Spleen (tissue), 7 donors: ENCODE measurements around the gene DFFA.

Experiments
- POLR2A ChIP-seq, 3 donors: fragments of 450-650 bp; IDR thresholded peaks; one replicate each; pipeline ENCODE4 v1.5.1; 2017; ENCODE audit warnings: antibody characterized with exemption in 3 of 3, mild to moderate bottlenecking in 1 of 3
- POLR2AphosphoS5 ChIP-seq, 3 donors: sonication (generic); formaldehyde crosslinking; IDR thresholded peaks; one replicate each; pipeline ENCODE4 v1.5.1; 2017; ENCODE audit warnings: antibody characterized with exemption in 3 of 3
- TF ChIP-seq, protein P1 (sequence below), 11 experiments: fragments of 200-600 bp in 7 of 11; fragments of 450-650 bp in 4 of 11; sonication (generic) in 4 of 11; IDR thresholded peaks in 8 of 11; conservative IDR thresholded peaks in 3 of 11; 1 replicate in 7 of 11; 2 replicates in 4 of 11; pipeline versions ENCODE4 v1.4.0 to v1.8.0; 2016 to 2021; ENCODE audit warnings: antibody characterized with exemption in 11 of 11, inconsistent platforms in 4 of 11, mild to moderate bottlenecking in 1 of 11
- donor health status: DM: no; HTN: no; CAD: no; lungs with moderate emphysema.
- donor health status: DM: no; HTN: no; CAD: no.
- donor health status: DM: no; HTN: no; CAD: no.

DNA sequence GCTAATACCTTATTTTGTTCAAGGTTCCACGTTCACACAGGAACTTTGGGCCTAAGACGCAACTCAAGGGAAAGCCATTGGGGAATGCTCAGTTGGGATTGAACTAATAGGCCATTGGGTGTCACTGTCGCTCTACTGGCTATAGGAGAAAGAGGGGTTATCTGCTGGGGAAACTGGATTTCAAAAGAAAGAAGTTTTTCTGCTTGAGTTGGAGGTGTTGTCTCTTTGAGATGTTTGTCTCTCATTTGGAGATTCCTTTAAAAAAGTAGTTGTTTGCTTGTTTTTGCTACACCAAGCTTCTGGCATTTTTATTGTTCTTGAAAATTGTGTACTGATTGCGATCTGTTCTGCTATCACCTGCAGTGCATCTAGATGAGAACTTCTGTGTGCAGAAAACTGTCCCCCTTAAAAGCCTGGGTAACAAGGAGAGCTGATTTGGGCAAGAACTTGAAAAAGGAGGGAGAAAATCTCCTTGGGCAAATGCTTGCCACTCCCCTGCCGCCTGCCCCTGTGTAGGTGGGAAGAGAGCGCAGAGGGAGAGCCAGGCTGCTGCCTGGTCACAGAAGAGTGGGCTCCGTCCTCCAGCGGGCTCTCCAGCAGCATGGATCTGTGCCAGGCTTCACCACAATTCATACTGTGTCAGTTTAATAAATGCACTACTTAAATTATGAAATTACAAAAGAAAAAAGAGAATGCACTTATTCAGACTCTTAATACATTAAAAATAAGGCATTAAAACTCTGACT is 42.3 kb upstream of the DFFA start:
- TF ChIP-seq, protein P1, sequence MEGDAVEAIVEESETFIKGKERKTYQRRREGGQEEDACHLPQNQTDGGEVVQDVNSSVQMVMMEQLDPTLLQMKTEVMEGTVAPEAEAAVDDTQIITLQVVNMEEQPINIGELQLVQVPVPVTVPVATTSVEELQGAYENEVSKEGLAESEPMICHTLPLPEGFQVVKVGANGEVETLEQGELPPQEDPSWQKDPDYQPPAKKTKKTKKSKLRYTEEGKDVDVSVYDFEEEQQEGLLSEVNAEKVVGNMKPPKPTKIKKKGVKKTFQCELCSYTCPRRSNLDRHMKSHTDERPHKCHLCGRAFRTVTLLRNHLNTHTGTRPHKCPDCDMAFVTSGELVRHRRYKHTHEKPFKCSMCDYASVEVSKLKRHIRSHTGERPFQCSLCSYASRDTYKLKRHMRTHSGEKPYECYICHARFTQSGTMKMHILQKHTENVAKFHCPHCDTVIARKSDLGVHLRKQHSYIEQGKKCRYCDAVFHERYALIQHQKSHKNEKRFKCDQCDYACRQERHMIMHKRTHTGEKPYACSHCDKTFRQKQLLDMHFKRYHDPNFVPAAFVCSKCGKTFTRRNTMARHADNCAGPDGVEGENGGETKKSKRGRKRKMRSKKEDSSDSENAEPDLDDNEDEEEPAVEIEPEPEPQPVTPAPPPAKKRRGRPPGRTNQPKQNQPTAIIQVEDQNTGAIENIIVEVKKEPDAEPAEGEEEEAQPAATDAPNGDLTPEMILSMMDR (IDR thresholded peaks at IDR 0.05 in 8 of 11, conservative IDR thresholded peaks at IDR 0.05 in 3 of 11): no peak
- no peak for TF ChIP-seq POLR2AphosphoS5 (IDR thresholded peaks at IDR 0.05)
- TF ChIP-seq POLR2A (IDR thresholded peaks at IDR 0.05): no peak
